HTR-8/SVneo (cell line): ENCODE data around the gene RGS21.

Source experiments
- DNase-seq: peaks from one replicate; pipeline ENCODE4 v3.0.0; 2011; ENCODE audit warnings: low spot score, mixed read lengths; ENCODE audit not compliant: insufficient read length
- FAIRE-seq: peaks from 2 replicates; lab custom pipeline; 2011; peaks lifted over from hg19 to GRCh38; lab: Jason Lieb, UNC

RGS21 gene

GRCh38 chr1:192378276-192378675, 61.5 kb downstream of the RGS21 start:
- DNase-seq = no peak

DNA sequence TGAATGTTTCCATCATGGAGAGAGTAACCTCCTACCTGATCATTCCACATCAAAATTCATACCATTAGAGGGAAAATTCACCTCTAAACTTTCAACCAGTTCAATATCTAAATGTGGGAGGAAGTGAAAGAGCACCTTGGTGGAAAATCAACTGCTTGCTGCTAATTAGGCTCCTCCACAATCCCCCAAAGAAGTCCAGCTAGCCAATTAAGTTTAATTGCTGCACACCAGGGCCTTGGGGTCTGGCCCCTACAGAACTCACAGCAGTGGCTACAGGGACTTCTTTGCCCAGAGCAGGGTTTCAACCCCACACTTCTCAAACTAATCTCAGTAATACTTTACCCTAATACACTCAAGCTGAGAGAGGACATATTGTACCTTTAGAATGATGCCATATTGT, 62.1 kb downstream of the RGS21 start:
- DNase-seq (no peak), FAIRE-seq (no peak)

More at GRCh38 chr1:192378276-192378675, 61.5 kb downstream of the RGS21 start:
- FAIRE-seq = no peak

DNA sequence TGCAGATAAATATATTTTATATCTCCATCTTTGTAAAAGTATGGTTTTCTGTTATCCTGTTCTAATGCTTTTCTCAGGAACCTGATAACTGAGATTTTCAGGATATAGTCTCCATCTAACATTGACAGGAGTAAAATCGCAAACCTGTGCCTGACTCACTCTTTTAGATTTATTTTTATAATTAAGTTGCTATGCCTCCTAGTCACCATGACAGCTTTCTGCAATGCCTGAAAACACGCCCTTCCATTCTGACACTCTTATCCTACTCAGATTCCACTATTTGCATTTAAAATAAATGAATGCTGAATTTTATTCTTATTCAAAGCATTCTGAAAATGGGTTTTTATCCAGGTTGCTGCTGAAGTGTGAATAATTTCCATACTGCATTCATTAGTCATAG, 62.8 kb downstream of the RGS21 start:
- FAIRE-seq (no peak), DNase-seq (no peak)

DNA sequence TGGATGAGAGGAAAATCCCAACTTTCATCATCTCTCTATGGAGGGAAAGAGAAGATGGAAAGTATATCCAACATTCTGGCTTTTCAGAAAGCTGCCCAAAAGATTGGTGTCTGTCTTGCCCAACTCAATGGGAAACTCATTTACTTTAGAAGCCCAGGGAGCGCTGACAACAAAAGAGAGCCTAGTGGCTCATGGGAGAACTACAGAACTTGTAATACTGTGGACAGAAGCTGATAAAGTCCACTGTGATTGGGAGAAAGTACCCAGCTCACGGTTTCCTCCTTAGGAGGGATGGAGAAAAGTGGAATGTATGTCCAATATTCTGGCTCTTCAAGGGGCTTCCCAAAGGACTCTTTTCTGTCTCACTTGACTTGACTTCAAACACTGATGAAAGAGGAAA, 66.0 kb downstream of the RGS21 start:
- FAIRE-seq (no peak), DNase-seq (no peak)

- no peak for DNase-seq
- no peak for FAIRE-seq
Measured at GRCh38 chr1:192386051-192386650, 69.4 kb downstream of the RGS21 start.

- FAIRE-seq (no peak), DNase-seq (no peak)
Measured at GRCh38 chr1:192395211-192395610, 78.4 kb downstream of the RGS21 start.

DNA sequence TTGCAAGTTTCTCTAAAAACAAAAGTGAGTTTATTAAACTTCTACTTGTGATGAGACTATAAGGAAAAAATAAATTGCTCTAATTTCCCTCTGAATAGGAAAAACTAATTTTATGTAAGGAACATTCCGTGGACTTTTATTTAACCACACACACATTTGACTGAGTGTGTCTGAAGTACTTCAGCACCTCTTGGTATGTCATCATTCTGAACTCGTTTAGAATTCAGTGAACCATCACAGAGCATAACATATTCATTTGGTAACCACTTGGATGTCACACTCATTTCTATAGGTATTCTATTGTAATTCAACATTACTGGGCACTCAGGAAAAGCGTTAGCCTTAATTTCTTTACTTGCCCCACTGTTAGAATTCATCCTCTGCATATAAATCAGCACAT, 79.1 kb downstream of the RGS21 start:
- FAIRE-seq (no peak), DNase-seq (no peak)

- FAIRE-seq (no peak), DNase-seq (no peak)
Measured at GRCh38 chr1:192399161-192399560, 82.4 kb downstream of the RGS21 start.

DNA sequence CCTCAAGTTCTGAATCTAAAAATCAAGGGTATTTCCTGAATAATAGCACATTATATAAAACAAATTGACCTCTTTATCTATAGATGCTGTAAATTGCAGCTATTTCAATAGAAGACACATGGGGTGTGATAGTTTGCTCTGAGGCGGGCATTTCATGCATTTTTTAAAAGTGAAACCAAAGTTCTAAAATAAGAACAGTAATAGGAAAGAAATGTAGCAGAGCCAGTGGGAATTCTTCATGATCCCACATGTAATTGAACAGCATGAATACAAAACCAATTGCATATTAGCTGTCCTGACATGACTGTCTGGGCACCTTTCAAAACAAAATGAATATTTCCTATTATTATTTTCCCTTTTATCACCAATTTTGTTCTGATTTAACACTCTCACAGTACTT, 85.0 kb downstream of the RGS21 start:
- no peak for FAIRE-seq

GRCh38 chr1:192402571-192402970, 85.8 kb downstream of the RGS21 start:
- FAIRE-seq (no peak), DNase-seq (no peak)

More for the DNA sequence above, 85.0 kb downstream of the RGS21 start:
- no peak for DNase-seq

GRCh38 chr1:192407206-192407605, 90.4 kb downstream of the RGS21 start:
- no peak for FAIRE-seq
- no peak for DNase-seq
